IPS-15b (cell line): ENCODE measurements around the gene FAM177A1.
"Not testable (repeated sequence)": the region's sequence is repeated elsewhere in the genome, so short reads cannot be mapped to it uniquely, and the experiment has no call there.

Source experiments
- H3K27me3 ChIP-seq: one replicate; pipeline ENCODE4 v1.6.1; 2013; ENCODE audit warnings: low read length; ENCODE audit not compliant: control insufficient read depth, insufficient read depth
- H3K36me3 ChIP-seq: one replicate; pipeline ENCODE4 v1.6.1; 2013; ENCODE audit warnings: low read length; ENCODE audit not compliant: control insufficient read depth, insufficient read depth
- H3K4me1 ChIP-seq: one replicate; pipeline ENCODE4 v1.6.1; 2013; ENCODE audit warnings: mild to moderate bottlenecking, low read length; ENCODE audit not compliant: control insufficient read depth, insufficient read depth
- H3K4me3 ChIP-seq: one replicate; pipeline ENCODE4 v1.5.1; 2013; ENCODE audit warnings: low read depth, low read length
- H3K9ac ChIP-seq: one replicate; pipeline ENCODE4 v1.6.1; 2013; ENCODE audit warnings: low read depth, mild to moderate bottlenecking, low read length
- H3K9me3 ChIP-seq: one replicate; pipeline ENCODE4 v1.6.1; 2013; ENCODE audit warnings: mild to moderate bottlenecking, low read length; ENCODE audit not compliant: control insufficient read depth, insufficient read depth

Gene FAM177A1, protein sequence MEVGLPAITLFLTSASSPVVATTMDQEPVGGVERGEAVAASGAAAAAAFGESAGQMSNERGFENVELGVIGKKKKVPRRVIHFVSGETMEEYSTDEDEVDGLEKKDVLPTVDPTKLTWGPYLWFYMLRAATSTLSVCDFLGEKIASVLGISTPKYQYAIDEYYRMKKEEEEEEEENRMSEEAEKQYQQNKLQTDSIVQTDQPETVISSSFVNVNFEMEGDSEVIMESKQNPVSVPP

DNA sequence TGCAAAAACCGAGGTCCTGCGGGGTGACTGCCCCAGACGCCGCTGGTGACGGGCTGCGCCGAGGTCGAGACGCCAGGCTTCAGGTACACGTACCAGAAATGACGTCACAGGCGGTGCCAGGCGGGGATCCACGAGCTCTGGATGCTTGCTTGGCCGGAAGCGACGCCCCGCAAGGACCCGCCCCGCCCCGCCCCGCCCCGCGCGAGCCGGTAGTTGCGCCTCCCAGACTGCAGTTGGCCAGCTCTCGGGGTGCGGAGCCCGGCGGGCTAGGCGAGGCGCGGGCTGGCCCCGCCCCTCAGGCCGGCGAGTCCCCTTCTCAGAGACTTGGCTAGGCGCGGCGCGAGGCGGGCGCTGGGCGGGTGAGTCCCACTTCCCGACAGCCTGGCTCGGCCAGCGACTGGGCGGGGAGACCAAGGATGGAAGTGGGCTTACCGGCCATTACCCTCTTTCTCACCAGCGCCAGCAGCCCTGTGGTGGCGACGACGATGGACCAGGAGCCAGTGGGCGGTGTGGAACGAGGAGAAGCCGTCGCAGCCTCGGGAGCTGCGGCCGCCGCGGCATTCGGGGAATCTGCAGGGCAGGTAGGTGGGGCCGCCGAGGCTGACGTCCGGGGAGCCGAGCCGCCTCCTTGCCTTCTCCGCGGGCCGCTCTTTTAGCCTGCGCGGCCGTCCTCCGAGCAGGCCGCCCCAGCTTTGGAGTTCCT is at the start of gene FAM177A1:
Gene FAM177A1, plus strand, starts transcription at position 225 of the 703 bp plus-strand sequence. Its CDS starts 192 bp downstream, at position 417.
- no peaks in the 10 kb centered on the region for H3K9me3 ChIP-seq
- H3K4me1 ChIP-seq: no peaks in the 10 kb centered on the region
- no peaks in the 10 kb centered on the region for H3K27me3 ChIP-seq
- peak within 1 kb of the TSS; percentile 91 for H3K4me3 ChIP-seq
- peak within 1 kb of the TSS; percentile 81 for H3K9ac ChIP-seq
- H3K36me3 ChIP-seq: no peaks in the 10 kb centered on the region

DNA sequence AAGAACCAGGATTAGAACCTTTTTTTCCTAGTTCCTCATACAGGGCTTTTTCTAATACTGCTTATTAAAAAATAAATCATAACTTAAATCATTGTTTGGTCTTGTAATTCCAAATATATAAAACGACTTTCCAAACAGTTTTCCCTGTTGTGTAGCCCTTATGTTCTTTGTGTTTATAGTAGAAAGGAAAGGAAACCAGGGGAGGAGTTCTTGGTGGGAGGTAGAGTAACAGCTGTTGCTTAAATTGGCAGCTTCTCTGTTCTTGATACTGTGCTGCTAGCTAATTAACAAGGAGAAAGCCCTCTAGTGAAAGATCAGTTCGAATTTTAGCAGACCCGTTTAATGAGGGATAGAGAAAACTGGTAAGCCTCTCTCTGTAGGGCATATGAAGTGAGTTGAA is 48.3 kb upstream of the FAM177A1 start:
- Histone ChIP-seq H3K9me3 (no peaks in the 10 kb centered on the region), H3K4me1 (no peaks in the 10 kb centered on the region), H3K27me3 (no peaks in the 10 kb centered on the region), H3K9ac (no peak overlapping the region), H3K4me3 (no peak overlapping the region), H3K36me3 (no peaks in the 10 kb centered on the region)

DNA sequence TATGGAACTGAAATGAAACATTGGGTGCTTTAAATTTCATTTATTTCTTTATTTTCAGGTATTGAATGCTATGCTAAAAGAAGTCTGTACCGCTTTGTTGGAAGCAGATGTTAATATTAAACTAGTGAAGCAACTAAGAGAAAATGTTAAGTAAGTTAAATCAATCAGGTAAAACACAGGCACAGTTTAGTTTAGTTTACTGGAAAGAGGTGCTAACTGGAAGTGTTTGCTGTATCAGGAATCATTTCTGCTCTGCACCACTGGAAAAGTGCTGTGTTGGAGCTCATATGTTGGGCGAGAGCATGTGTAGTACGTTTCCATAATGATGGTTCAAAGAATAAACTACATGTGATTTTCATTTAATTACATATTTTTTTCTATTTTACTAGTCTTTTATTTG is 46.6 kb upstream of the FAM177A1 start:
- no peaks in the 10 kb centered on the region for H3K4me1 ChIP-seq

DNA sequence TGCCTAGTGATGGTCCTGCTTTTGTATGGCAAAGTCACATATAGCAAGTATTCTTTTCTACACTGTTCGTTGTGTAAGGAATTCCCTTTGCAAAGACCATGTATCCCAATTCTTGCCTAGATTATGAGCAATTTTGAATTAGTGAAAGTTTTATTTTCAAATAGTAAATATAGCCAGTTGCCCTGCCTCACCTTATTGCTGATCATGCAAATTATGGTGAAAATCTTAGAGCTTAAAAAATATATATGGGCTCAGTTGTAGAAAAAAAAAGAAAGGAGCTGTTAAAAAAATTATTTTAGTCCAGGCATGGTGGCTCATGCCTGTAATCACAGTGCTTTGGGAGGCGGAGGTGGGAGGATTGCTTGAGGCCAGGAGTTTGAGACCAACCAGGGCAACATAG is 44.5 kb upstream of the FAM177A1 start:
- H3K4me3 ChIP-seq: no peak overlapping the region
- H3K4me1 ChIP-seq: no peaks in the 10 kb centered on the region
- H3K36me3 ChIP-seq: no peaks in the 10 kb centered on the region
- no peaks in the 10 kb centered on the region for H3K27me3 ChIP-seq
- H3K9me3 ChIP-seq: no peaks in the 10 kb centered on the region
- H3K9ac ChIP-seq: no peak overlapping the region

More for the DNA sequence above, 46.6 kb upstream of the FAM177A1 start:
- no peak overlapping the region for H3K9ac ChIP-seq
- no peaks in the 10 kb centered on the region for H3K27me3 ChIP-seq
- H3K9me3 ChIP-seq: no peaks in the 10 kb centered on the region
- no peaks in the 10 kb centered on the region for H3K36me3 ChIP-seq
- no peak overlapping the region for H3K4me3 ChIP-seq

DNA sequence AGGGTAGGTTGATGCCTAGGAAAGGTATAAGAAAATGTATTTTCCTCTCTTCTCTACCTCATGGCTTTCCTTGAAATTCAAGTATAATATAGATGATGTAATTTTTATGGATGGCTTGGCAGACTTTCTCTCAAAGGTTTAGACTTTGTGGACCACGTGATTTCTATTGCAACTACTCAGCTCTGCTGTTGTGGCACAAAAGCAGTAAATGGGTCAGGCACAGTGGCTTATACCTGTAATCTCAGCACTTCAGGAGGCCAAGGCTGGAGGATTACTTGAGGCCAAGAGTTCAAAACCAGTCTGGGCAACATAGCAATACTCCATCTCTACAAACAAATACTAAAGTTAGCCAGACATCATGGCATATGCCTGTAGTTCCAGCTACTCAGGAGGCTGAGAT is 41.2 kb upstream of the FAM177A1 start:
- no peaks in the 10 kb centered on the region for H3K36me3 ChIP-seq
- H3K4me1 ChIP-seq: no peaks in the 10 kb centered on the region
- H3K9ac ChIP-seq: no peak overlapping the region
- H3K4me3 ChIP-seq: no peak overlapping the region
- no peaks in the 10 kb centered on the region for H3K9me3 ChIP-seq
- no peaks in the 10 kb centered on the region for H3K27me3 ChIP-seq

DNA sequence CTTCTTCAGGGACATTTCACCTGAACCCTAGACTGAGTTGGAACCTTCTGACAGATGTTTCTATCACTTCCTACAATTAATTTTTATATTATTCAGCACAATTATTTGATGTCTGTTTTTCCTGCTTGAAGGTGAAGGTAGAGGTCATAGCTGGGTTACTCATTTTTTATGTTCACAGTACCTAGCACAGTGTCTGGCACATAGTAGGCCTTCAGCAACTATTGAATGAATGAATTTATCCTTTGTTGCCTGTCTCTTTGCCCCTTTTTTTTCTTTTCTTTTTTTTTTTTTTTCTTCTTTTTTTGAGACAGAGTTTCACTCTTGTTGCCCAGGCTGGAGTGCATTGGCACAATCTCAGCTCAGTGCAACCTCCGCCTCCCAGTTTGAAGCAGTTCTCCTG is 29.5 kb upstream of the FAM177A1 start:
- H3K27me3 ChIP-seq: no peaks in the 10 kb centered on the region
- H3K9ac ChIP-seq: no peak overlapping the region
- H3K36me3 ChIP-seq: peaks cover 14% of the 10 kb centered on the region
- H3K4me1 ChIP-seq: no peaks in the 10 kb centered on the region
- H3K9me3 ChIP-seq: no peaks in the 10 kb centered on the region
- H3K4me3 ChIP-seq: no peak overlapping the region

DNA sequence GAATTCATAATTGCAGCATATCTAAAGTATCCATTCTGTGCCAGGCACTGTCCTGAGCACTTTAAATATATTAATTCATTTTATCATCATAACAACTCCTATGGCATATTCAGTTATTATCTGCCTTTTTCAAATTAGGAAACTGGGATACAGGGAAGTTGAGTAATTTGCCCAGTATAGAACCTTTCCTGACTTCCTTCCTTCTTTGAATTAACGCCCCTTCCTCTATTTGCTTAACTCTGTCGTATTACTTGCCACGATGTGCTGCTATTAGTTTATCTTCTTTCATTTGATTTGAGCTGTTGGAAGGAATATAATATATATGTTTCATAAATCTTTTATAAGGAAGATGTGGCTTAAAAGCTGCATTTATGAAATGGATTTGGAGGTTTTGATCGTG is 25.4 kb upstream of the FAM177A1 start:
- H3K4me1 ChIP-seq: no peaks in the 10 kb centered on the region
- H3K9ac ChIP-seq: no peak overlapping the region
- H3K27me3 ChIP-seq: no peaks in the 10 kb centered on the region
- no peak overlapping the region for H3K4me3 ChIP-seq
- no peaks in the 10 kb centered on the region for H3K9me3 ChIP-seq
- peaks cover 14% of the 10 kb centered on the region for H3K36me3 ChIP-seq

DNA sequence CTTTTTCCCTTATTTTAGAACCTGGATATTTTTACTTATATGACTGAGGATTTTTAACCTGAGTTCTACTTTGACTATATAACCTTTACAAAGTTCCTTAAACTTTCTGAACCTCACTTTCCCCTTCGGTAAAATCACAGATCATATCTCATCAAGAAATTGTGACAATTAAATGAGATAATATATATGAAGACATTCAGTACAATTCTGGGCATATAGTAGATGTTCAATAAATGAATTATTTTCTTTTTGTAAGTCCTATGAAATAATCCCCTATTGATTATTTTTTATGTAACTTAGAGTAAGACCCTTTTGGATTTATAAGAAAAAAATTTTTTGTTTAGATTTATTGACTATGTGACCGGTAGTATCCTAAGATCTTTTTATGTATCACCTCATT is 17.6 kb upstream of the FAM177A1 start:
- Histone ChIP-seq H3K36me3 (peaks cover 7% of the 10 kb centered on the region), H3K9me3 (no peaks in the 10 kb centered on the region), H3K4me1 (no peaks in the 10 kb centered on the region), H3K27me3 (no peaks in the 10 kb centered on the region), H3K9ac (no peak overlapping the region), H3K4me3 (no peak overlapping the region)

DNA sequence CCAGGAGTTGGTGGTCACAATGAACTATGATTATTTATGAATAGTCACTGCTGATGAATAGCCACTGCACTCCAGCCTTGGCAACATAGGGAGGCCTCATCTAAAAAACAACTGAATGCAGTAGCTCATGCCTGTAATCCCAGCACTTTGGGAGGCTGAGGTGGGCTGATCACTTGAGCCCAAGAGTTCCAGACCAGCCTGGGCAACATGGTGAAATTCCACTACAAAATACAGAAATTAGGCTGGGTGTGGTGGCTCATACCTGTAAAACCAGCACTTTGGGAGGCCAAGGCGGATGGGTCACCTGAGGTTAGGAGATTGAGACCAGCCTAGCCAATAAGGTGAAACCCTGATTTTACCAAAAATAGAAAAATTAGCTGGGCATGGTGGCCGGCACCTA is 13.5 kb upstream of the FAM177A1 start:
- Histone ChIP-seq H3K4me1 (no peaks in the 10 kb centered on the region), H3K27me3 (no peaks in the 10 kb centered on the region), H3K4me3 (no peak overlapping the region), H3K9ac (no peak overlapping the region), H3K9me3 (no peaks in the 10 kb centered on the region), H3K36me3 (peaks cover 4% of the 10 kb centered on the region)

DNA sequence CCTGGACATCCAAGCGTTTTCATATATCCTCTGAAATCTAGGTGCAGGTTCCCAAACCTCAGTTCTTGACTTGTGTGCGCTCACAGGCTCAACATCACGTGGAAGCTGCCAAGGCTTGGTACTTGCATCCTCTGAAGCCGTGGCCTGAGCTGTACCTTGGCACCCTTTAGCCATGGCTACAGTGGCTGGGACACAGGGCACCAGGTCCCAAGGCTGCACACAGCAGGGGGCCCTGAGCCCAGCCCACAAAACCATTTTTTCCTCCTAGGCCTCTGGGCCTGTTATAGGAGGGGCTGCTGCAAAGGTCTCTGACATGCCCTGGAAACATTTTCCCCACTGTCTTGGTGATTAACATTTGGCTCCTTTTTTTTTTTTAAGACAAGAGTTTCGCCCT is 11.6 kb upstream of the FAM177A1 start:
- H3K4me3 ChIP-seq: no peak overlapping the region

DNA sequence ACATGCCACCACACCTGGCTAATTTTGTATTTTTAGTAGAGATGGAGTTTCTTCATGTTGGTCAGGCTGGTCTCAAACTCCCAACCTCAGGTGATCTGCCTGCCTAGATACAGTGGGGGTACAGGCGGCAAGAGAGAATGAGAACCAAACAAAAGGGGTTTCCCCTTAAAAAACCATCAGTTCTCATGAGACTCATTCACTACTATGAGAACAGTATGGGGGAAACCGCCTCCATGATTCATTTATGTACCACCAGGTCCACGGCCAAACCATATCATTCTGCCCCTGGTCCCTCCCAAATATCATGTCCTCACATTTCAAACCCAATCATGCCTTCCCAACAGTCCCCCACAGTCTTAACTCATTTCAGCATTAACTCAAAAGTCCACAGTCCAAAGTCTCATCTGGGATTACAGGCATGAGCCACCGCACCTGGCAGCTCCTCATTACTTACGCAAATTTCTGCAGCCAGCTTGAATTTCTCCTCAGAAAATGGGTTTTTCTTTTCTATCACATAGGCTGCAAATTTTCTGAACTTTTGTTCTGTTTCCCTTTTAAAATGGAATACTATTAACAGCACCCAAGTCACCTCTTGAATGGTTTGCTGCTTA is 11.0 kb upstream of the FAM177A1 start:
- H3K9ac ChIP-seq, H3K27me3 ChIP-seq, H3K4me3 ChIP-seq, H3K9me3 ChIP-seq, H3K4me1 ChIP-seq, H3K36me3 ChIP-seq: not testable (repeated sequence)

More for the DNA sequence above, 11.6 kb upstream of the FAM177A1 start:
- H3K4me1 ChIP-seq: no peaks in the 10 kb centered on the region
- H3K27me3 ChIP-seq: no peaks in the 10 kb centered on the region
- H3K9me3 ChIP-seq: no peaks in the 10 kb centered on the region
- no peak overlapping the region for H3K9ac ChIP-seq
- peaks cover 4% of the 10 kb centered on the region for H3K36me3 ChIP-seq

DNA sequence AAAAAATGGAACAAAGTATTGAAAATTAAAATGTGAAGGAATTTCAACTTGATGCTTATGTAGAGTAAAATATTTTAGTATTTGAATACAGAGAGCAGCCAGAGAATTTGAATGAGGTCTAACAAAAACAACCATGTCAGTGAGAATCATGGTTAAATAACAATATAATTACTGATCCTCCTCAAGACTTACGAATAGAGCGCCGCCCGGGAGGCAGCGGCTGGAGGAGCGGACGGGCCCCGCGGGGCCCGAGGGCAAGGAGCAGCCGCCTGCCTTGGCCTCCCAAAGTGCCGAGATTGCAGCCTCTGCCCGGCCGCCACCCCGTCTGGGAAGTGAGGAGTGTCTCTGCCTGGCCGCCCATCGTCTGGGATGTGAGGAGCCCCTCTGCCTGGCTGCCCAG is 7.8 kb upstream of the FAM177A1 start:
- H3K36me3 ChIP-seq, H3K27me3 ChIP-seq, H3K4me1 ChIP-seq, H3K9ac ChIP-seq, H3K4me3 ChIP-seq, H3K9me3 ChIP-seq: not testable (repeated sequence)
